HG03469 (cell line): ENCODE results near the gene SIK3.

Experiments
- ATAC-seq: cut with Tn5 transposase; IDR thresholded peaks from one replicate; pipeline ENCODE4 v1.9.1; 2021; ENCODE audit warnings: mild to moderate bottlenecking, moderate library complexity, moderate number of reproducible peaks; ENCODE audit not compliant: unreplicated experiment

Gene SIK3

GRCh38 chr11:117016747-117017146, 81.5 kb downstream of the SIK3 start:
- no peak for ATAC-seq

GRCh38 chr11:117016246-117016645, 82.0 kb downstream of the SIK3 start:
- ATAC-seq, result no peak

- ATAC-seq, result no peak
Observed at GRCh38 chr11:117011541-117011898, 86.7 kb downstream of the SIK3 start.

- ATAC-seq, result no peak
Observed at GRCh38 chr11:117010808-117011540, 87.3 kb downstream of the SIK3 start.

GRCh38 chr11:117009905-117010605, 88.2 kb downstream of the SIK3 start:
- no peak for ATAC-seq

GRCh38 chr11:117005758-117006157, 92.5 kb downstream of the SIK3 start:
- no peak for ATAC-seq

GRCh38 chr11:117002639-117003299, 95.5 kb downstream of the SIK3 start:
- no peak for ATAC-seq

GRCh38 chr11:117000014-117000737, 98.1 kb downstream of the SIK3 start:
- ATAC-seq, result no peak

GRCh38 chr11:116997071-116997470, 101.2 kb downstream of the SIK3 start:
- no peak for ATAC-seq

GRCh38 chr11:116994195-116994594, 104.0 kb downstream of the SIK3 start:
- ATAC-seq, result no peak

- ATAC-seq, result no peak
Observed at GRCh38 chr11:116993599-116993998, 104.6 kb downstream of the SIK3 start.

- ATAC-seq, result no peak
Observed at GRCh38 chr11:116991491-116991890, 106.7 kb downstream of the SIK3 start.

GRCh38 chr11:116990811-116991210, 107.4 kb downstream of the SIK3 start:
- ATAC-seq, result no peak

GRCh38 chr11:116990061-116990473, 108.2 kb downstream of the SIK3 start:
- no peak for ATAC-seq

GRCh38 chr11:116989184-116989583, 109.0 kb downstream of the SIK3 start:
- ATAC-seq, result no peak

- ATAC-seq, result no peak
Observed at GRCh38 chr11:116986521-116987105, 111.6 kb downstream of the SIK3 start.

- ATAC-seq, result no peak
Observed at GRCh38 chr11:116984589-116984988, 113.6 kb downstream of the SIK3 start.

- ATAC-seq, result no peak
Observed at GRCh38 chr11:116984186-116984585, 114.0 kb downstream of the SIK3 start.

- no peak for ATAC-seq
Observed at GRCh38 chr11:116981266-116981885, 116.9 kb downstream of the SIK3 start.

GRCh38 chr11:116980136-116980793, 118.0 kb downstream of the SIK3 start:
- ATAC-seq, result peak; percentile 79
